GM19455 (cell line): Measurements from ENCODE around the gene FOXB1.

ENCODE experiments used
- ATAC-seq: cut with Tn5 transposase; IDR thresholded peaks from one replicate; pipeline ENCODE4 v1.9.1; 2021; ENCODE audit not compliant: unreplicated experiment

The FOXB1 gene

DNA sequence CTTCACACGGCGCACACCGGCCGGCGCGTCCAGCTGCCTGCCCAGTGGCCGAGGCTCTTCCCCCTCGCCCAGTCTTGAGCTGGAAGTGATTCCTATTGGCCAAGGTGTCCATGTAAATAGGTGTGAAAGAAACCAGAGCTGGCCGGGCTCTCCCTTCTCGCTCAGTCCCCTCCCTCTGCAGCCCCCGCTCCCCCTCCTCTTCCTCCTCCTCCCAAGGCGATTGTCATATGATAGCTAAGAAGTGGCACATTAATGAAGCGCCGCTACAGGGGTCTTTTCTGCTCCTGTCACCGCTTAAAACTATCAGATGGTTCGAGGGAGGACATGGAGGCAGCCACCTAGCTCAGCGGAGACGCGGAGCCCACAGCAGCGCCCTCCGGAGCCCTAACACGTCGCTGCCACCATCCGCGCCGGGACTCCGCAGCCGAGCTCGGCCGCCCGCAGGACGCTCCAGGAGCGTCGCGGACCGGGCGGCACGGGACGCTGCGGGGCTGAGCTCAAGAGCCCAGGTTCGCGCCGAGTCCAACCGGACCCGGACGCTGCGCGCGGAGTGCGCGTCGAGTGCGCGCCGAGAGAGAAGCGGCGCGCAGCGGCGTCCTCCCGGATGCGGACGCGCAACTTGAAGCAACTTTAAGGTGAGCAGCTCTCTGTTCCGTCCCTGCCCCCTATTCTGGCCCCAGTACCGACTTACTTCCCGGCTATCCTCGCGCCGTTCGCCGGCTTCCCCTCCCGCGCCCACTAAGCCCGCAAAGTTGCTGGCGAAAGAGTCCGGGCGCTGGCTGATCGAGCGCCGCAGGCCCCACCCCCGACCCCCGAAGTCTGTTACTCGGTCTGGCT lies at the start of gene FOXB1:
TSS of gene FOXB1 (plus strand) at position 303 of the 837 bp plus-strand sequence. CDS start 653 bp downstream, outside the sequence.
- ATAC-seq = no peak

DNA sequence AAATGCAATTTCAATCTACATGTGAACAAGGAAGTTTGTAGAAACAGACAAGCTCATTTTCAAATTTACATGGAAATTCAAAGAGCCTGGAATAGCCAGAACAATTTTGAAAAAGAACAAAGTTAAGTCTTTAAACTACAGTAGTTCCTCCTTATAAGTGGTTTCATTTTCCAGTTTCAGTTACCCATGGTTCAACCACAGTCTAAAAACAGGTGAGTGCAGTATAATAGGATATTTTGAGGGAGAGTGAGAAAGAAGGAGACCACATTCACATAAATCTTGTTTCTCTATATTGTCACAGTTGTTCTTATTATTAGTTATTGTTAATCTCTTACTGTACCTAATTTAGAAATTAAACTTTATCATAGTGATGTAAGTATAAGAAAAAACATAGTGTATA lies 45.8 kb upstream of the FOXB1 start:
- no peak for ATAC-seq

DNA sequence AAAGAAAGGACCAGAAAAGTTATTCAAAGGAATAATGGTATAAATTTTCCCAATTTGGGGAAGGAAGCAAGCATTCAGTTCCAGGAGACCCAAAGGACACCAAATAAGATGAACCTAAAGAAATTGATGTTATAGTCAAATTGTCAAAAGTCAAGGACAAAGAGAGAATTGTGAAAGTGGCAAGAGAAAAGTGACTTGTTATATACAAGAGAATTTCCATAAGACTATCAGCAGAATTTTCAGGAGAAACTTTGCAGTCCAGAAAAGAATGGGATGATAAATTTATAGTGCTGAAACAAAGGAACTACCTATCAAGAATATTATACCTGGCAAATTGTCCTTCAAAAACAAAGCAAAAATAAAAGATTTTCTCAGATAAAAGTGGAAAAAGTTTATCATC lies 43.8 kb upstream of the FOXB1 start:
- ATAC-seq = no peak

DNA sequence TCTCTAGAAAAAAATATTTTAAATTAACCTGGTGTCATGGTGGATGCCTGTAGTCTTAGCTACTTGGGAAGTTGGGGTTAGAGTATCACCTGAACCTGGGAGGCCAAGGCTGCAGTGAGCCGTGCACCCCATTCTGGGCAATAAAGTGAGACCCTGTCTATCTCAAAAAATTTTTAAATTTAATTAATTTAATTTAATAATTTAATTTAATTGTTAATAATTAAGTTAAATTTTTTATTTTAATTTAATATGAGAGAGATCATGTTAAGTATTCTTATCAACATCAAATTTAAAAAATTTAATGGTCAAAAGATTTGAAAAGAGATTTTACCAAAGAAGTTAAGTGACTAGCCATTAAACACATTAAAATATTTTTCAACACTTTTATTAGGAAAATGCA lies 40.8 kb upstream of the FOXB1 start:
- ATAC-seq = no peak

DNA sequence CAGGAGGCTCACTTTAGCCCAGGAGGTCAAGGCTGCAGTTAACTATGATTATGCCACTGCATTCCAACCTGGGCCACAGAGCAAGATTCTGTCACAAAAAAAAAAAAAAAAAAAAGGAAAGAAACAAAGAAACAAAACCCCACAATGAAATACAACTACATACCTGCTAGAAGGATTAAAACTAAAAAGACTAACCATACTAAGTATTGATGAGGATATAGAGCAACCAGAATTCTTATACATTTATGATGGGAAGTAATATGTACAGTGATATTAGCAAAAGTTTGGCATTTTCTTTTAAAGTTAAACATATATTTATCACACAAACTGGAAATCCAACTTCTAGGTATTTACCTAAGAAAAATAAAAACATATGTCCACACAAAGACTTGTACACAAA lies 40.2 kb upstream of the FOXB1 start:
- ATAC-seq = no peak

DNA sequence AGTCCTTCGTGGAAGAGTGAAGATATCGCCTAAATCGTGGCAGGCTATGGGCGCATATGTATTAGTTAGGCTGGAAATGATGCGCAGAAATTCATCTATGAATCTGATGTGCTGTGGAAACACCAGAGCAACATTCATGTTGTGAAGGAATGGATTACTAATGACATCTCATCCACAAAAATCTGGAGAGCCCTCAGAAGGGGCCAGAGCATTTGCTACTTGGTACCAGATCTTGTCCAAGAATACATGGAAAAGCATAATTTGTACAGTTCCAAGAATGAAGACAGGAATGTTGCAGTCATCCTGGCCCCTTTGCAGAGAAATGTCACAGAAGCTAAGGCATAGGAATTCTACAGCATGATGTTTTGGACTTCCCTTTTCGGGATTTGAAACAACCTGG lies 38.4 kb upstream of the FOXB1 start:
- no peak for ATAC-seq

DNA sequence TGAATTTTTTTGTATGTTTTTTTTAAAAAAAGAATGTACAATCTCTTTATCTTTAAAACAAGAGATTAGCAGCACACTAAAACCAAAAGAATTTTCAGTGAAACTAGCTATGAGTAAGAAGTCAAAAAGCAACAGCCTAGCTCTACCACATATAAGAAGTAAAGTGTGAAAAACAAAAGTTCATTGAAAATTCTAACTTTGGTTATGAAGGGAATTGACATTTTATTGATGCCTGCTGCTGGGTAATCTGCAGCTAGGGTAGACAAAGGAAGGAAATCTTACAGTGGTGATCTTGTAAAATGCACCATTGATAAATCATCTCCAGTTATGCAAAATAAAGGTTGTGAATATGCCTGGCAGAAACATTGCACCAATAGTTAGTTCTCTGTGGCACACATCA lies 37.8 kb upstream of the FOXB1 start:
- ATAC-seq = no peak

DNA sequence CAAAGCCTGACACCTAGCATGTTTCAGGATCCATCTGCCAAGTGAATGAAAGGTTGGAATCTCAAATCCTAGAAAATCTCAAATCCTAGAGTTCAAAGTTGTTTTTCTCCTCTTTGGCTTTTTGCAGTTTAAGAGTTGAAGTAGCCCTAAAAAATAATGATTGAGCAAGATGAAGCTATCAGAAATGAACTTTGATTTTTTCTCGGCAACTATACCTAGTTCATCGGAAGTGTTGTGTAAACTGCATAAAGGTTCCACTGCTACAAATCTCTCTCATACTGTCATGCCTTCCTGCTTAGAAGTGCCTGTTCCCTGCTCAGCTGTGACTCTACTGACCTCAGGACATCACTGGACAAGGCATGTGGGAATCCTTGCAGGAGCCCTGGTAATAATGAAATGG lies 35.8 kb upstream of the FOXB1 start:
- ATAC-seq = no peak

DNA sequence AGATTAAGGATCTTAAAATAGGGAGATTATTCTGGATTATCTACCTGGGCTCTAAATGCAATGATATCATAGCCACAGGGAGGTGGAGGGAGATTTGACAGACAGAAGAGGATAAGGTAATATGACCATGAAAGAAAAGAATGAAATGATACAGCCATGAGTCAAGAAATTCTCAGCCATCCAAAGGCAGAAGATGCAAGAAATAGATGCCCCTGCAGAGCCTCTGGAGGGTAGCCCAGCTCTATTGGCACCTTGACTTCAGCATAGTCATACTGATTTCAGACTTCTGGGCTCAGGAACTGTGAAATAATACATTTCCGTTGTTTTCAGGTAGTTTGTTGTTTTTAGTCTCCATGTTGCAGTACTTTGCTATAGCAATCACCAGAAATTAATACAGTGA lies 31.9 kb upstream of the FOXB1 start:
- no peak for ATAC-seq

DNA sequence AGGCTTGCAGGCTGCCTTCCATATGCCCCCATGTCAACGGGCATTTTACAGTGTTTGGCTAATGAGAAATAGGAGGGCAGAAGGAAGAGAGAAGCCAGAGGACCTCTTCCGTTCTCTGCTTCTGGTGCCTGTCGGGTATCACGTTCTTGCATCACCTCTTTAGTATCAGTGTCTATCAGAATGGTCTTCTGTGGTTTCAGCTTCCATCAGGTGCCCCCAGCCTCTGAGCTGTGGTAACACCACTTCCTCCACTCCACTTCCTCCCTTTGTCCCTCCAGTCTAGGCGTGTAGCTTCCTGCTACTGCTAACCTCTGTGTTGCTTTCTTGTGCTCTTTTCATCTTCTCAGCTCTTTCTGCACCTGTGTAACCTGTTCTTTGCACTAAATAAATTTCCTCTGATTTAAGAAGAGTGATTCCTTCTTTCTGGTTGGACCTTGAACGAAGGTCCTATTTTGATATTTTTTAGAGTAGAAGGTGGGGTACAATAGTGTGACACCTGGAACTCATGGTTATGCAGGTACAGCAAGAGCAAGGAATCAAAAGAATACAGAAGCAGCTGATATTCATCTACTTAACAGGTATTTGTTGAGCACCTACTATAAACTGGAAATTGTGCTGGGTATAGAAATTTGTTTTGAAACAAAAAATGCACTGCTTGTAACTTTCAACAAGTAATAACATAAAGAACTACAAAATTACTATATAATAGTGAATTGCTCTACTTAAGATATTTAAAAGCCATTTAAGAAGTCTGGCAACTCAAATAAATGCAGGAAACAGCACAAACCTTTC lies 27.4 kb upstream of the FOXB1 start:
- no peak for ATAC-seq

DNA sequence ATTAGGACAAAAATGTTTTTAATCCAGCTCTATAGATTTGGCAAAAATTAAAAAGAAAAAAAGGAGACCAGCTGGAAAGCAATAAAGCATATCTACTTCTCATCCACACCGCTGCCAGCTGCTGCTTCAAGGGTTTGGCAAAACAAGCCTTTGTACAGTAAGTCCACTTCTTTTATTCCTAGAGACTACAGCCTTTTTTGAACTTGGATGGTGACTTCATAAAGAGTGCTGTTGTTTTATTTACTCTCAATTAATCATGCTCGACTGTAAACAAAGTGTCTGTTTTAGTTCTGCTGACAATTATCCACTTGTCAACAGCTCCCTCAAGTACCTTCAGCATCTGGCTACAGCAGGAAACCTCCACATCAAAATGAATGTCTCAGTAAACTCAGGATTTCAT lies 12.3 kb upstream of the FOXB1 start:
- no peak for ATAC-seq

DNA sequence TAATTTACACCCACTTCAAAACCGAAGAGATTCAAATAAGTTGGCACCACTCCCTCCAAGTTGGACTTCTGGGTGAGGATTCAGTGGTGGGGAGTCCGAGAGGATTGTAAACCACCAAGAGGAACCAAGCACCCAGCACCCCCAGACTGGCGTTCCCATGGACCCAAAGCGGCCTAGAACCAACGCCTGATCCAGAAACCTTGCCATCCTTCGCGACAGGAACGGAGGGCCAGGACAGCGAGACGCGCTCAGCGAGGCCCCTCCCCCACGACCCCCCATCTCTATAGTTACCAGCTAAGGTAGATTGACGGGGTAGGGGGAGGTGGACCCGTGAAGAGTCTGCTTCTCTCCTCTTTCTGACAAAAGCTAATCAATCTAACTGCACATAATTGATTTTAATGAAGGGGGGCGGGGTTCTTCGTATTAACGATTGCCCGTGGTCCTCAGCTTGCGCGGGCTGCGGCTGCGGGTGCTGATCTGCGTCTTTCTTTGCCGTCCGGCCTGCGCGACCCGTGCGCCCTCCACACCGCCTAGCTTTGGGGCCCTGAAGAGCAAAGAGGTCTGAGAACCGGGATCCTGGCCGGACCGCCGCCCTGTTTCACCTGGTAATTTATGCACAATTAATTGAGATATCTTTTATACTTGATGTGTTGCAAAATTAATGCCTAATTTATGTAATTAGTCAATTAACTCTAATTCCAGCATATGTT lies 10.9 kb upstream of the FOXB1 start:
- ATAC-seq = no peak

DNA sequence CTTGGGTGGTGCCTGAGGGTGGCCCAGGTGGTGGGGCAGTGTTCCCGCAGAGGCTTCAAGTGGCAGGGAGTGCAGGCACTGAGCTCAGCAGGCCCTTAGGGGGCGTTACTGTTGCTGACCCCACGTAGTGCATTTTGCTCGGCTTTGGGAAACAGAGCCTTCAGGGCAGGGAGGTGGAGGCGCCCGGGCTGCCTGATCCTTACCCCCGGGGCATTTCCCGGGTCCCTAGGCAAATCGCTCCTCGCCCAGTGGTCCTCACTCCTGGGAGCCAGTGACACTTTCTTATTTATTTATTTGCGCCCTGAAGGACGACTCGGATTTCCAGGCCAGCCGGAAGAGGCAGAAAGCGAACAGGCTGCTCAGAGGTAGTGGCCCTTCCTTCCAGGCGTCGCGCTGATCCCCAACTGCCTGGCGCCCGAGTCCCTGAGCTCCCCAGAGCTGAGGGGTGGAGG lies 10.1 kb upstream of the FOXB1 start:
- ATAC-seq = no peak

DNA sequence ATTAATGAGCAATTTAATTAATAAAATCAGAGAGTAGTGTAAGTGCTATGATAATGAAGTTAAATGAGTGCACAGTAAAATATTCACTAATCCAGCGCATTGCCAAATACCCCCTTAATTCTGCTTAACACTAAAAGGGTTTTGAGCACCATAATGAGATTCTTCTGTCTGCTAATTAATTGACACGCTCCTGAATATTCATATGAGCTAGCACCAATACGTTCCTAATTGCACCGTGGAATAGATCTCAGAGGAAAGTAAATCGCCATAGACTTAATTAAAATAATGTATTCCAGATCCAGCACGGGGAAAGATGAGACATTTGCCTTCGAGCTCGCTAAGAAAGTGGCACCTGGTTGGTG lies 9.6 kb upstream of the FOXB1 start:
- ATAC-seq = no peak

DNA sequence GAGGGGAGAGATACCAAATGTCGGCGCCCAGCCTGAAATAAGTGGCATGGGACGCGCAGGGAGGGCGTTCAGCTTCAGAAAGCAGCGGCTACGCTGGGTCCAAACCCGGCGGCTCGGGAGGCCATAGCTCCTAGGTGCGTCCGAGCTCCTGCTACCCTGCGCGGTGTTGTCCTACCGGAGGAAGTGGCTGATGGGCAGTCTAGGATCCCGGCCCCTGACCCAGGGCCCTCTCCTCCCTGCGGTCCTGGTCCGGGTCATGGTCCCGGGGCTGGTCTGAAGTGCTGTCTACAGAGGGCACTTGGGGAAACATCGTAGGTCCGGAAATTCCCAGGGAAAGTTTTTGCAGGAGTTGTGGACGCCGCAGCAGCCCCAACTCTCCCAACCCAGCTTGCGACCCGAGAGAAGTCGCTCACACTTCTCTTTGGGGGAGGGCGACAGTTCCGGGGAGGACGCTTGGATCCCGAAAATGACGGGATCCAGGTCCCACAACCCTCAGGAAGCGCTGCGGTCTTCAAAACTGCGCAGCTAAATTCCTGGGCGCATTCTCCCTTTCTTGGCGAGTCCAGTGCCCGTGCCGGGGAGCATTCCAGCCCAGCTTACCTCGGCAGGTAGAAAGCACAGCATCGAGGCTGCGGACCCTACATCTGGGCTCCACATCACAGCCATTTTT lies 9.1 kb upstream of the FOXB1 start:
- ATAC-seq = no peak

DNA sequence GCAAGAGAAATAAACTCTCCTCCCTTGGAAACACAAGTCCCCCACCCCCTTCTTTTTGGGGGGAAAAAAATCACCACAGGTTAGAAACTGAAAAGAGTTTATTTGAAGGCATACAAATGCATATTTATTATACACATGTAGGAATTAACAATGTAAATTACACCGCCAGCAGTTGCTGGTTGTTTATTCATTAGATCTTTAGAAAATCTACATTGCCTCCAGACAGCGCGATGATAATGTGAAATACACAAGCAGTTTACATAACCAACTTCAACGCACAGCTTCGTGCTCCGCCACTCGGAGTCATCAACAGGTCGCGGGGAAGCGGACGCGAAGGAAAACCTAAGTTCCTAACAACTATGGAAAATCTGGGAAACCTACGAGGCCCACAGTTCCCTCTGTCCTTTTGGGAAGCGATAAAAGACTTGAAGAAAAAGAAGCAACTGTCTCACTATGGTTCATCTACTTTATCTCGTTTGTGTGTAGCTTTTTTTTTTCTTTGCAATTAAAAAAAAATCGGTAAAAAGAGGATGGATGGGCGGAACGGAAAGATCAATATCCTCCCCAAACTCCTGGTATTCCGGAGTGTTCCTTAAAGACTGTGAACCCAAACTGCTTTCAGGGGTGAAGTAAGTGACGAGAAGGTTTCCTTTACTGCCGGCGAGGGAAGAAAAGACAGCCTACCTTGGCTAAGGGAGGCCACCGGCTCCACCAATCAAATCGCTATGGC lies 8.4 kb upstream of the FOXB1 start:
- no peak for ATAC-seq

DNA sequence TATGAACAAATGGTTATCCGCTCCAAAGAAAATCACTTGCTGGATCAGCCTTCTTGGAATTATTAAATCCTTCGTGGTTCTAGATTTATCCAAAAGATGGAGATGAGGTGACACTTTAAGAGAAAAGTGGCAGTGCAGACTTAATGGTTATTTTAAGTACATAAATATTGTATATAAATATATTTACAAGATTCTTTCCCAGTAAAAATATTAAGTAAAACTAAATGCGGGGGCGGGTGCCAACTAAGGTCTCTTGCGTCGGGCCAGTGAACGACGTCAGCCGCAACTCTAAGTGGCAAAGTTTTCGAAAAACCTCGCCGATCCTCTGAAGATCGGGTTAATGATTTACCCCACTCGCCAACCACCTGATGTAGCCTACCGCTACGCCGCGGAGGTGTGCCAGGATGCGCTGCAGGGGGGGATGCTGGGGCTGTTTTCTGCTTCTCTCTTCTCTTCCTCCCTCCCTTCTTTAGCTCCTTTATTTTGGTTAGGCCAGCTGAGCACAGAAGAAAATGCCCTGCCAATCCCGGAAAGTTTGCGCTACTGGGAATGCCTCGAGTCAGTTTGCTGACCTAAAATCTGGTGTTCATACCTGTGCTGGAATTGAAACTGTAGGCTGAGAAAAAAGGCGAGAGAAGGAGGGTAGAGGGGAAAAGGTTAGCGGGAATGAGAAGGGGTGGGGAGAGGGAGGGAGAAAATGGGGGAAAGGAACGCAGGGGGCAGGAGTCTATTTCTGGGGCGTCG lies 7.6 kb upstream of the FOXB1 start:
- no peak for ATAC-seq

DNA sequence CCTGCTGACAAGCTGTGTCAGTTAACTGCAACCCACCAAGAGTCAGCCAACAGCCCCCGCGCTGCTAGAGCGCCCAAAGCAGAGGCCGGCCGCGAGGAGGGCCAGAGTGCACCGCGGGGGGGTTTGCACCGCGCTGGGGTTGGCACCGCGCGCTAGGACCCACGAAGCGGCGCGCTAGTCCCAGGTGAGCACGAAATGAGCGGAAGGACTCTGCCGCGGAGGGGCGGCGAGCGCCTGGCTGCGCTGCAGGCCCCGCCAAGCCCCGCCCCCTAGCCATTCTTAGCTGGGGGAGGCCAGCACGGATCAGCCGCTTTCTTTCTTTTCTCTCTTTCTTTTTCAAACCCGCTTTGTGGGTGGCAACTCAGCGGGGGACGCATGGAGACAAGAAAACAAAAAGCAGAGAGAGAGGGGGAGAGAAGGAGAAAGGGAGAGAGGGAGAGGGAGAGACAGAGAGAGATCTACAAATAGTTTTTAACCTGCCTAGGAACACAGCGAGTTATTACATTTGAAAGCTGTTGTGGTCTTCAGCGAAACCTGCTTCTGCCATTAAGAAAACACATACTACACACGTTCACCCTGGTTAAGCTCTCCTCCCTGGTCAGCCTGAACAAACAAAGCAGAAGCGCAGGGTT lies 6.9 kb upstream of the FOXB1 start:
- no peak for ATAC-seq

DNA sequence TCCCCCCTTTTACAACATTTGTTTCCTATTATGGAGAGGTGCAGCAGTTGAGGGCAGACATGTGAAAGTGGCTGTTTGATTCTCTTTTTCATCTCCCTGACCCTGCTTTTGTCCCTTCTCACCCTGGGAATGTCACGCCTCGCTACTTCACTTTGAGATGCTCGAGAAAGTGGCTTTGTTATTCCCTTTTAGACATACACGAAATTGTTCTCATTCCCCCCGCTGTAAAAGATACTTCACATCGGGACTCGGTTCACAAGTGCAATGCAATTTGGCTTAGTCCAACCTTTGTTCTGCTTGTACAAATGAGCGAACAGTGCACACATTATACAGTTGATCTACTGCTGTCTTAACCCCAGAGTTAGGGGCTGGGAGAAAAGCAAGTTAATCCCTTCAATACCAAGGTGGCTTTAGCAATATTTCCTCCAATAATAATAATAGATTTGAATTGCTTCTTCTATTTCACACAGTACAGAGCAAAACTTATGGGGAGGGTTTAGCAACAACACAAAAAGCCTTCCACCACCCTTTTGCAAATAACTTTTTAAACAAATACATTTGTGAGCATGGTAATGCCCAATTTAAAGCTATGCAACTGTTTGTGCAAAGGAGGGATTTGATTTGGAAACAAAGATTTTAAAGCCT lies 5.7 kb upstream of the FOXB1 start:
- ATAC-seq = no peak
